ENCODE measurements around the gene BORCS5. TPM values are rescaled to one million over a fixed set of nuclear protein-coding genes. Genes with fewer than 3 reads are reported as not detected.
"Not testable (repeated sequence)": the region's sequence is repeated elsewhere in the genome, so short reads cannot be mapped to it uniquely, and the experiment has no call there.

Gene BORCS5
- total RNA-seq, 2 donors from 2014 or later, result 9.7 to 26.8 TPM

DNA sequence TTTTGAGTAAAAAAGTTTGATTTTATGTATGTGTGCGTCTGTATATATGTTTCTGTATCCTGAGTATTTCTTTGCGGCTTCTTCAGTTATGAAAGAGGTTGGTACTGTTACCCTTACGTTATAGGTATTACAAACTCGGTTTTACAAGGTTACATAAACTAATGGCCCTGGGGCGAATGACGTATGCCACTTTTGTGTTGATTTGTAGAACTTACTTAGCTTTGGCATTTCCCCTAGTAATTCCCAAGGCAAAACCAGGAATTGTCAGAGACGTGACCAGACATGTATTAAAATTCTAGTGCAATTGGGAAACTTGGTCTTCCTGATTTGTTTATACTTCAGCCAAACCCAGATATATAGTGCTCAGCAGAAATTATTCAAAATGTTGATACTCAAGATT lies 112.5 kb downstream of the BORCS5 start:
- peak; percentile 87 for DNase-seq (ENCODE audit: low spot score)
- H3K9me3 ChIP-seq, result no peaks in the 10 kb centered on the region
- no peaks in the 10 kb centered on the region for H3K27me3 ChIP-seq (replicated peaks; ENCODE audit: insufficient read depth)
- TF ChIP-seq POLR2AphosphoS5 (IDR thresholded peaks at IDR 0.05), result peak; percentile 84
- no peak for TF ChIP-seq POLR2A (IDR thresholded peaks at IDR 0.05)
- H3K4me3 ChIP-seq, result no peak overlapping the region
- intact Hi-C loops (cut with DNase I), result no loop called here
- no peaks in the 10 kb centered on the region for H3K36me3 ChIP-seq
- WGBS, result 49% methylated on average over 7 of the region's 7 CpGs
- H3K4me1 ChIP-seq (replicated peaks), result no peaks in the 10 kb centered on the region
- H3K27ac ChIP-seq, result peak overlapping the region; percentile 78 to 81

- no peak for TF ChIP-seq POLR2A (IDR thresholded peaks at IDR 0.05)
- peak; percentile 91 for TF ChIP-seq POLR2AphosphoS5 (IDR thresholded peaks at IDR 0.05)
- Histone ChIP-seq H3K4me1 (replicated peaks) (no peaks in the 10 kb centered on the region), H3K27ac (peak overlapping the region; percentile 78 to 81), H3K36me3 (no peaks in the 10 kb centered on the region), H3K9me3 (no peaks in the 10 kb centered on the region), H3K27me3 (replicated peaks; ENCODE audit: insufficient read depth) (no peaks in the 10 kb centered on the region), H3K4me3 (peak overlapping the region in 1 of 2 donors; percentile 9)
- peak; percentile 70 for DNase-seq (ENCODE audit: low spot score)
- 65% methylated on average over 7 of the region's 7 CpGs for WGBS
- intact Hi-C loops (cut with DNase I), result no loop called here
Observed at GRCh38 chr12:12470751-12471306, 114.0 kb downstream of the BORCS5 start.

- intact Hi-C loops (cut with DNase I); H3K4me3 ChIP-seq; H3K27me3 ChIP-seq (replicated peaks; ENCODE audit: insufficient read depth); H3K9me3 ChIP-seq; H3K36me3 ChIP-seq; DNase-seq (ENCODE audit: low spot score); H3K4me1 ChIP-seq (replicated peaks): not testable (repeated sequence)
- H3K27ac ChIP-seq, result peak overlapping the region; percentile 78 to 81
- WGBS, result 85% methylated on average over 24 of the region's 37 CpGs
Observed at GRCh38 chr12:12471982-12472961, 115.4 kb downstream of the BORCS5 start.

DNA sequence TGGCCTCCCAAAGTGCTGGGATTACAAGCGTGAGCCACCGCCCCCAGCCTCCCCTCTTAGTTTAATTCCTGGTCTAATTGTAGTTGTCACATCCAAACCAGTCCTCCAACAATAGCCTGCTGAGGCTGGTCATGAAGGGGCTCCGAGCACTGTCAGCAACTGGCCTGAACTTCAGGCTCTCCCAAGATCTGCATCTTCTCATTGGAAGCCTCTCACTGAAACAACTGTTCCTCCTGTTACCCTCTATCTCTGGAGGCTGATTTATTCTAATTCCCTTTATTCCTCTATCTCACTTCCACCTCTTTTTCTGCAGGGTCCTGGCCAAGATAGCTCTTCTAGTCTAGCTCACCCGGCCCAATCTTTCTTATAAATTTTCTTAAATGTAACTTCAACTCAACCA lies 116.3 kb downstream of the BORCS5 start:
- Histone ChIP-seq H3K27me3 (replicated peaks; ENCODE audit: insufficient read depth) (no peaks in the 10 kb centered on the region), H3K4me3 (no peak overlapping the region), H3K4me1 (replicated peaks) (no peaks in the 10 kb centered on the region), H3K36me3 (peaks cover 8 to 10% of the 10 kb centered on the region in 2 donors), H3K9me3 (no peaks in the 10 kb centered on the region), H3K27ac (peak overlapping the region; percentile 50 to 78)
- TF ChIP-seq POLR2A (IDR thresholded peaks at IDR 0.05), result no peak
- TF ChIP-seq POLR2AphosphoS5 (IDR thresholded peaks at IDR 0.05), result no peak
- TF ChIP-seq, protein P1, sequence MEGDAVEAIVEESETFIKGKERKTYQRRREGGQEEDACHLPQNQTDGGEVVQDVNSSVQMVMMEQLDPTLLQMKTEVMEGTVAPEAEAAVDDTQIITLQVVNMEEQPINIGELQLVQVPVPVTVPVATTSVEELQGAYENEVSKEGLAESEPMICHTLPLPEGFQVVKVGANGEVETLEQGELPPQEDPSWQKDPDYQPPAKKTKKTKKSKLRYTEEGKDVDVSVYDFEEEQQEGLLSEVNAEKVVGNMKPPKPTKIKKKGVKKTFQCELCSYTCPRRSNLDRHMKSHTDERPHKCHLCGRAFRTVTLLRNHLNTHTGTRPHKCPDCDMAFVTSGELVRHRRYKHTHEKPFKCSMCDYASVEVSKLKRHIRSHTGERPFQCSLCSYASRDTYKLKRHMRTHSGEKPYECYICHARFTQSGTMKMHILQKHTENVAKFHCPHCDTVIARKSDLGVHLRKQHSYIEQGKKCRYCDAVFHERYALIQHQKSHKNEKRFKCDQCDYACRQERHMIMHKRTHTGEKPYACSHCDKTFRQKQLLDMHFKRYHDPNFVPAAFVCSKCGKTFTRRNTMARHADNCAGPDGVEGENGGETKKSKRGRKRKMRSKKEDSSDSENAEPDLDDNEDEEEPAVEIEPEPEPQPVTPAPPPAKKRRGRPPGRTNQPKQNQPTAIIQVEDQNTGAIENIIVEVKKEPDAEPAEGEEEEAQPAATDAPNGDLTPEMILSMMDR (IDR thresholded peaks at IDR 0.05), result no peak
- DNase-seq (ENCODE audit: low spot score), result no peak
- 93% methylated on average over 4 of the region's 4 CpGs for WGBS
- intact Hi-C loops (cut with DNase I), result no loop called here

- no peak for DNase-seq (ENCODE audit: low spot score)
- Histone ChIP-seq H3K27ac (peak overlapping the region; percentile 50 to 78), H3K4me1 (replicated peaks) (no peaks in the 10 kb centered on the region), H3K36me3 (peaks cover 8 to 10% of the 10 kb centered on the region in 2 donors), H3K4me3 (no peak overlapping the region), H3K27me3 (replicated peaks; ENCODE audit: insufficient read depth) (no peaks in the 10 kb centered on the region), H3K9me3 (no peaks in the 10 kb centered on the region)
- TF ChIP-seq POLR2A (IDR thresholded peaks at IDR 0.05) (no peak), POLR2AphosphoS5 (IDR thresholded peaks at IDR 0.05) (no peak)
- TF ChIP-seq, protein P1 (IDR thresholded peaks at IDR 0.05), result no peak
- intact Hi-C loops (cut with DNase I), result no loop called here
- WGBS, result 77% methylated on average over 8 of the region's 8 CpGs
Observed at GRCh38 chr12:12474471-12474928, 117.6 kb downstream of the BORCS5 start.
